H1 (cell line): Measurements from ENCODE around the gene SPINK14. TPM values are rescaled to one million over a fixed set of nuclear protein-coding genes. Genes with fewer than 3 reads are reported as not detected.

Experiments
- CTCF ChIA-PET: fragments of 300-600 bp; sonication (Branson Sonifier 250); formaldehyde crosslinking; loops from one replicate; lab custom pipeline; 2021; ENCODE audit not compliant: partially characterized antibody; lab: Charles Lee
- POLR2A ChIA-PET: fragments of 300-600 bp; sonication (Branson Sonifier 250); formaldehyde crosslinking; loops from one replicate; lab custom pipeline; 2021; ENCODE audit warnings: inconsistent platforms; ENCODE audit not compliant: partially characterized antibody; lab: Charles Lee
- DNase-seq, 2 experiments: peaks; one replicate each; pipeline versions ENCODE4 v3.0.0 to v3.0.0-alpha.2; 2010 to 2022; ENCODE audit warnings: low spot score in 2 of 2, low read depth in 1 of 2, mixed read lengths in 1 of 2
- FAIRE-seq: peaks from 2 replicates; lab custom pipeline; 2011; peaks lifted over from hg19 to GRCh38; lab: Jason Lieb, UNC
- H2AFZ ChIP-seq: 2 replicates; pipeline ENCODE4 v1.8.1; 2012; ENCODE audit warnings: low read length, inconsistent platforms
- H2AK5ac ChIP-seq: 2 replicates; pipeline ENCODE4 v1.6.1; 2013; ENCODE audit warnings: low read depth, low read length
- H2BK120ac ChIP-seq: replicated peaks from 2 replicates; pipeline ENCODE3; 2013; ENCODE audit warnings: low read depth, low read length, inconsistent platforms
- H2BK12ac ChIP-seq: 2 replicates; pipeline ENCODE4 v1.6.1; 2013; ENCODE audit warnings: low read depth, low read length
- H2BK15ac ChIP-seq: 2 replicates; pipeline ENCODE4 v1.6.1; 2013; ENCODE audit warnings: low read length
- H2BK20ac ChIP-seq: 2 replicates; pipeline ENCODE4 v1.6.1; 2013; ENCODE audit warnings: low read length
- H2BK5ac ChIP-seq: 2 replicates; pipeline ENCODE4 v1.6.1; 2013; ENCODE audit warnings: low read depth, low read length
- H3K14ac ChIP-seq: 2 replicates; pipeline ENCODE4 v1.6.1; 2013; ENCODE audit warnings: inconsistent platforms; ENCODE audit not compliant: insufficient read length
- H3K18ac ChIP-seq: 2 replicates; pipeline ENCODE4 v1.6.1; 2013; ENCODE audit warnings: low read length; ENCODE audit errors: extremely low read depth
- H3K23ac ChIP-seq: 2 replicates; pipeline ENCODE4 v1.6.1; 2013; ENCODE audit warnings: inconsistent platforms; ENCODE audit not compliant: insufficient read length
- H3K23me2 ChIP-seq: 2 replicates; pipeline ENCODE4 v1.6.1; 2013; ENCODE audit warnings: low read depth, low read length
- H3K27ac ChIP-seq: 2 replicates; pipeline ENCODE4 v1.6.1; 2011; ENCODE audit warnings: low read depth, low read length, inconsistent platforms
- H3K27me3 ChIP-seq, 4 experiments: replicated peaks in 1 of 4; 1 replicate in 1 of 4; 2 replicates in 3 of 4; pipeline versions ENCODE4 v1.6.1 to v1.8.1; 2011 to 2013; ENCODE audit warnings: low read length in 3 of 4, mild to moderate bottlenecking in 3 of 4, inconsistent platforms in 2 of 4, mixed read lengths in 2 of 4, moderate library complexity in 1 of 4; ENCODE audit not compliant: control insufficient read depth in 3 of 4, insufficient read depth in 3 of 4; ENCODE audit errors: extremely low read depth in 1 of 4
- H3K36me3 ChIP-seq, 4 experiments: 2 replicates each; pipeline versions ENCODE4 v1.6.1 to v1.8.1; 2011 to 2013; ENCODE audit warnings: mild to moderate bottlenecking in 4 of 4, low read length in 3 of 4, moderate library complexity in 2 of 4, control low read depth in 1 of 4, inconsistent platforms in 1 of 4; ENCODE audit not compliant: insufficient read depth in 4 of 4, control insufficient read depth in 2 of 4
- H3K4ac ChIP-seq: replicated peaks from 2 replicates; pipeline ENCODE3; 2013; ENCODE audit warnings: low read length, low read depth, mixed read lengths, inconsistent platforms; ENCODE audit not compliant: insufficient read length
- H3K4me1 ChIP-seq, 4 experiments: replicated peaks in 1 of 4; 1 replicate in 1 of 4; 2 replicates in 3 of 4; pipeline versions ENCODE4 v1.6.1 to v1.8.1; 2011 to 2013; ENCODE audit warnings: low read length in 3 of 4, inconsistent platforms in 2 of 4, mixed read lengths in 1 of 4; ENCODE audit not compliant: insufficient read depth in 4 of 4, control insufficient read depth in 3 of 4
- H3K4me2 ChIP-seq, 2 experiments: 2 replicates each; pipeline versions ENCODE4 v1.6.1 to v1.8.1; 2011 to 2013; ENCODE audit warnings: low read depth in 2 of 2, low read length in 2 of 2, control low read depth in 1 of 2, inconsistent platforms in 1 of 2, mild to moderate bottlenecking in 1 of 2; ENCODE audit not compliant: insufficient read depth in 1 of 2
- H3K4me3 ChIP-seq, 4 experiments: fragments of 200-600, 300-600 bp in 1 of 4; sonication (generic), shearing (Covaris generic), sonication (Bioruptor Twin) in 1 of 4; 2 replicates each; pipeline versions ENCODE4 v1.5.1 to v1.8.1; 2011 to 2016; ENCODE audit warnings: low read length in 4 of 4, low read depth in 3 of 4, control low read depth in 2 of 4, inconsistent platforms in 2 of 4, mild to moderate bottlenecking in 2 of 4, mixed read lengths in 1 of 4, moderate library complexity in 1 of 4; ENCODE audit not compliant: insufficient read depth in 2 of 4; ENCODE audit errors: extremely low read depth in 1 of 4
- H3K56ac ChIP-seq: replicated peaks from 2 replicates; pipeline ENCODE3; 2013; ENCODE audit warnings: low read depth, mild to moderate bottlenecking, mixed read lengths, low read length, inconsistent platforms; ENCODE audit not compliant: insufficient read length
- H3K79me1 ChIP-seq: 2 replicates; pipeline ENCODE4 v1.6.1; 2013; ENCODE audit warnings: low read depth, low read length, control low read depth
- H3K79me2 ChIP-seq, 2 experiments: 2 replicates each; pipeline versions ENCODE4 v1.6.1 to v1.8.1; 2012 to 2013; ENCODE audit warnings: low read length in 2 of 2, mild to moderate bottlenecking in 2 of 2, inconsistent platforms in 1 of 2; ENCODE audit not compliant: insufficient read depth in 2 of 2, control insufficient read depth in 1 of 2
- H3K9ac ChIP-seq, 4 experiments: replicated peaks in 1 of 4; 1 replicate in 1 of 4; 2 replicates in 3 of 4; pipeline versions ENCODE4 v1.6.1 to v1.8.1; 2011 to 2013; ENCODE audit warnings: low read depth in 3 of 4, low read length in 3 of 4, control low read depth in 2 of 4, mild to moderate bottlenecking in 2 of 4, moderate library complexity in 2 of 4, inconsistent platforms in 1 of 4; ENCODE audit errors: extremely low read depth in 1 of 4
- H3K9me3 ChIP-seq, 2 experiments: 2 replicates each; pipeline versions ENCODE4 v1.6.1 to v1.8.1; 2012 to 2013; ENCODE audit warnings: mild to moderate bottlenecking in 2 of 2, moderate library complexity in 2 of 2, control low read depth in 1 of 2, inconsistent platforms in 1 of 2, low read depth in 1 of 2, low read length in 1 of 2, mixed read lengths in 1 of 2; ENCODE audit not compliant: insufficient read depth in 2 of 2
- H4K20me1 ChIP-seq, 2 experiments: replicated peaks in 1 of 2; 2 replicates each; pipeline versions ENCODE3 to v1.8.1; 2011 to 2013; ENCODE audit warnings: inconsistent platforms in 2 of 2, low read length in 2 of 2, mild to moderate bottlenecking in 1 of 2; ENCODE audit not compliant: insufficient read depth in 2 of 2, control insufficient read depth in 1 of 2
- H4K5ac ChIP-seq: 2 replicates; pipeline ENCODE4 v1.6.1; 2013; ENCODE audit warnings: low read length, low read depth, mixed read lengths, inconsistent platforms; ENCODE audit not compliant: insufficient read length
- H4K8ac ChIP-seq: 2 replicates; pipeline ENCODE4 v1.8.0; 2013; ENCODE audit warnings: mild to moderate bottlenecking, moderate library complexity, low read length, inconsistent platforms; ENCODE audit not compliant: insufficient read depth; ENCODE audit errors: extremely low read depth
- H4K91ac ChIP-seq: replicated peaks from 2 replicates; pipeline ENCODE3; 2013; ENCODE audit warnings: low read length, mixed read lengths, inconsistent platforms; ENCODE audit not compliant: insufficient read length
- ATF3 ChIP-seq: IDR thresholded peaks from 2 replicates; pipeline ENCODE4 v1.6.1; 2011; ENCODE audit warnings: low read depth, mild to moderate bottlenecking, low read length; ENCODE audit not compliant: insufficient read depth
- BCL11A ChIP-seq, 2 experiments: IDR thresholded peaks; one replicate each; pipeline ENCODE4 v1.6.1; 2011; ENCODE audit warnings: low read depth in 2 of 2, low read length in 2 of 2, mild to moderate bottlenecking in 2 of 2
- CEBPB ChIP-seq: IDR thresholded peaks from 2 replicates; pipeline ENCODE4 v1.6.1; 2012; ENCODE audit warnings: low read depth, low read length
- CREB1 ChIP-seq: IDR thresholded peaks from 2 replicates; pipeline ENCODE4 v1.6.1; 2012; ENCODE audit warnings: inconsistent platforms
- KDM5A ChIP-seq: fragments of 200-600 bp; IDR thresholded peaks from 2 replicates; pipeline ENCODE4 v1.7.1; 2012; ENCODE audit warnings: mild to moderate bottlenecking, low read length, inconsistent platforms, mixed read lengths
- MAFK ChIP-seq: IDR thresholded peaks from 2 replicates; pipeline ENCODE4 v1.6.1; 2012; ENCODE audit warnings: low read depth, mild to moderate bottlenecking, improper control_type of control experiment, low read length
- MAX ChIP-seq: IDR thresholded peaks from 2 replicates; pipeline ENCODE4 v1.6.1; 2012; ENCODE audit warnings: inconsistent platforms
- POU5F1 ChIP-seq: IDR thresholded peaks from 2 replicates; pipeline ENCODE4 v1.6.1; 2011; ENCODE audit warnings: low read depth, mild to moderate bottlenecking, low read length, moderate library complexity
- RBBP5 ChIP-seq: IDR thresholded peaks from 2 replicates; pipeline ENCODE4 v1.7.1; 2012; ENCODE audit warnings: low read depth, mild to moderate bottlenecking, inconsistent platforms, low read length, moderate library complexity, borderline replicate concordance
- SAP30 ChIP-seq: fragments of 300-600 bp; sonication (generic); IDR thresholded peaks from 2 replicates; pipeline ENCODE4 v1.7.1; 2012; ENCODE audit warnings: low read length, moderate library complexity, mild to moderate bottlenecking, inconsistent platforms; ENCODE audit not compliant: insufficient read depth, insufficient replicate concordance
- SP1 ChIP-seq: IDR thresholded peaks from 2 replicates; pipeline ENCODE4 v1.6.1; 2011; ENCODE audit warnings: low read depth, low read length
- SP4 ChIP-seq: IDR thresholded peaks from 2 replicates; pipeline ENCODE4 v1.6.1; 2012; ENCODE audit warnings: low read length, inconsistent platforms
- WGBS, 2 experiments: shearing (Covaris generic) in 1 of 2; methylation state at CpG; one replicate each; pipeline versions ENCODE4 v1.1.6 to v1.1.7; 2013 to 2015; ENCODE audit warnings: low lambda C conversion rate in 2 of 2, mixed read lengths in 2 of 2, inconsistent platforms in 1 of 2, low coverage in 1 of 2, missing lambda C conversion rate in 1 of 2; ENCODE audit not compliant: insufficient replicate concordance in 2 of 2, insufficient coverage in 1 of 2, insufficient read length in 1 of 2; ENCODE audit errors: extremely low coverage in 1 of 2, missing lambda C conversion rate in 1 of 2; 5-methylcytosine and 5-hydroxymethylcytosine counted together
- polyA plus RNA-seq, 7 experiments: library from polyadenylated mRNA; depleted of rRNA in 3 of 7; stranded (reverse) in 5 of 7; unstranded in 2 of 7; fragments of >200 nt in 5 of 7; fragments of 200-250 nt in 2 of 7; gene quantifications; 1 replicate in 5 of 7; 2 replicates in 1 of 7; 4 replicates in 1 of 7; pipeline versions ENCODE4 v1.2.1 to v1.2.3, GENCODE V29; 2011 to 2013; ENCODE audit warnings: missing spikeins in 2 of 7, mixed read lengths in 2 of 7
- total RNA-seq: library from RNA; stranded (reverse); fragmentation: NEBNext Ultra II Directional; extraction: Animal tissue kit (Norgen Biotek cat#: 25700); gene quantifications from 2 replicates; pipeline ENCODE4 v1.2.1, GENCODE V29; 2021
- TF ChIP-seq, protein P1 (sequence below): IDR thresholded peaks from 2 replicates; pipeline ENCODE4 v1.6.1; 2012; ENCODE audit warnings: low read length, inconsistent platforms

SPINK14 gene
- total and polyA plus RNA-seq, 2 of the 8 experiments (the other 6 are each of a cell fraction or from before 2014, with no cell fraction given): not detected

GRCh38 chr5:148120317-148120716, 48.0 kb upstream of the SPINK14 start:
- no peak overlapping the region for H3K23ac ChIP-seq
- no peak for FAIRE-seq
- CTCF ChIA-PET: interaction anchor here (0.6 to 2.2 kb wide), 6 partner anchors 16 to 171 kb away, joined by 3 to 5 read pairs (median 4); no protein-coding TSS in a partner anchor
- no peak for TF ChIP-seq SAP30
- no peak for TF ChIP-seq SP4
- no peak for TF ChIP-seq BCL11A (IDR thresholded peaks at IDR 0.05; ENCODE audit: low read depth in 2 of 2, low read length in 2 of 2)
- no peak for TF ChIP-seq MAX
- no peak for TF ChIP-seq RBBP5
- TF ChIP-seq ATF3: no peak
- no peak for TF ChIP-seq SP1
- no peak for TF ChIP-seq CREB1
- TF ChIP-seq, protein P1, sequence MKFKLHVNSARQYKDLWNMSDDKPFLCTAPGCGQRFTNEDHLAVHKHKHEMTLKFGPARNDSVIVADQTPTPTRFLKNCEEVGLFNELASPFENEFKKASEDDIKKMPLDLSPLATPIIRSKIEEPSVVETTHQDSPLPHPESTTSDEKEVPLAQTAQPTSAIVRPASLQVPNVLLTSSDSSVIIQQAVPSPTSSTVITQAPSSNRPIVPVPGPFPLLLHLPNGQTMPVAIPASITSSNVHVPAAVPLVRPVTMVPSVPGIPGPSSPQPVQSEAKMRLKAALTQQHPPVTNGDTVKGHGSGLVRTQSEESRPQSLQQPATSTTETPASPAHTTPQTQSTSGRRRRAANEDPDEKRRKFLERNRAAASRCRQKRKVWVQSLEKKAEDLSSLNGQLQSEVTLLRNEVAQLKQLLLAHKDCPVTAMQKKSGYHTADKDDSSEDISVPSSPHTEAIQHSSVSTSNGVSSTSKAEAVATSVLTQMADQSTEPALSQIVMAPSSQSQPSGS: no peak
- no peak for TF ChIP-seq KDM5A
- TF ChIP-seq MAFK: no peak
- no peak for TF ChIP-seq CEBPB
- no peak for TF ChIP-seq POU5F1

More at GRCh38 chr5:148120317-148120716, 48.0 kb upstream of the SPINK14 start:
- Histone ChIP-seq H3K23me2 (no peaks in the 10 kb centered on the region), H3K18ac (no peak overlapping the region), H3K27me3 (no peaks in the 10 kb centered on the region), H4K5ac (no peak overlapping the region), H2BK120ac (no peak overlapping the region), H3K9ac (no peak overlapping the region), H3K4me2 (no peak overlapping the region), H3K4ac (no peak overlapping the region), H2BK15ac (no peak overlapping the region), H3K14ac (no peak overlapping the region), H2BK5ac (no peak overlapping the region), H3K9me3 (no peaks in the 10 kb centered on the region), H2AK5ac (no peak overlapping the region), H4K91ac (no peak overlapping the region), H2BK20ac (no peak overlapping the region), H3K56ac (no peak overlapping the region), H4K20me1 (no peaks in the 10 kb centered on the region), H3K27ac (no peak overlapping the region), H3K4me1 (no peaks in the 10 kb centered on the region), H2BK12ac (no peak overlapping the region), H3K4me3 (no peak overlapping the region), H3K79me1 (no peaks in the 10 kb centered on the region), H2AFZ (no peak overlapping the region), H4K8ac (no peak overlapping the region), H3K36me3 (peaks cover 0 to 28% (median 2%) of the 10 kb centered on the region in 4 experiments; a peak in 5 of 8 replicates), H3K79me2 (no peaks in the 10 kb centered on the region)
- POLR2A ChIA-PET: no interaction called here
- no peak for DNase-seq
- WGBS, 2 experiments: 98% methylated on average over 3 of the region's 3 CpGs; no CpG with 5 or more reads in 1 of the 2 experiments
